ENCODE measurements around the gene CFAP46. TPM values are rescaled to one million over a fixed set of nuclear protein-coding genes. Genes with fewer than 3 reads are reported as not detected.

The CFAP46 gene
- polyA plus RNA-seq, 1 of the 3 experiments (the other 2 are of a cell fraction), result 3.9 TPM

DNA sequence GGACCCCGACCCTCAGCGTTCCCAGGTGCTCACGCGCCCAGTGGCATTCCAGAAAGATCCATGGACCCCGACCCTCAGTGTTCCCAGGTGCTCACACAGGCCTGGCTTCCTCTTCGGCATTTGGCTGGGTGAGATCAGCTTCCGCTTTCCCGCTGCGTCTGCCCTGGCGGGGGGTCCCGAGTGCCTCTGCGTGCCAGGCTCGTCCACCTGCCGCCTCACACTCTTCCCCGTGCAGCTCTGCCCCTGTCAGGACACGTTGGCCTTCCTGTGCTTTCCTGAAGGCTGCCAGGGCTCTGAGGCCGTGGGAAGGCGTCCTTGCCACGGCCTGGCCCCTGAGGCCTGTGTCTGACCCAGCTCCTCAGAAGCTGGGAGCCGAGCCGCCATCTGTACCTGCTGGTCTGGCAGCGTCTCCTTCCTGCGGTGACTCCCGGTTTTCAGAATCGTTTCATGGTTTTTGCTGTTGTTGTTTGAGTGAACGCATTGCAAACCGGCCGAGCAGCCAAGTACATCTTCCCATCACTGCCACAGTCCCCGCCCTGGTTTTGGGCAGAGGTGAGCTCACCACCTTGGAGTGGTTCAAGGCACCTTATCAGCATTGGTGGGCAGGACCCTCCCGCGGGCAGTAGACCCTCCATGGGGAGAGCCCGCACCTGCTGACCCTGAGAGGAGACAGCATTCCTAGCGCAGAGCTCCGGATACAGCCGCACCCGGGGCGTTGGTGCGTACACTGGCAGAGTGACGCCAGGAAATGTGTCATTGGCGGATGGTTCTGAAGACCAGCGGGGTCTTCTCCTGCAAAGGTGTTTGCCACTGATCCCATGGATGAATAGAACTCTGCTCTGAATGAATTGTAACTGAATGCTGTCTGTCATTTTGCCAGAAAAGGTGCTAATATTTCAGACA is 173.8 kb downstream of the CFAP46 start:
- no peaks in the 10 kb centered on the region for H3K9me2 ChIP-seq
- no peaks in the 10 kb centered on the region for H3F3A ChIP-seq (replicated peaks; ENCODE audit: insufficient read depth)
- CTCF ChIA-PET, result interaction anchor here (1.0 kb wide), 1 partner anchor 114 kb away, joined by 4 read pairs; no protein-coding TSS in a partner anchor
- no peaks in the 10 kb centered on the region for H3K36me3 ChIP-seq (replicated peaks in 1 of 2; ENCODE audit: control insufficient read depth in 1 of 2, insufficient read depth in 2 of 2, low read length in 1 of 2)
- no peak overlapping the region for H3K4me2 ChIP-seq
- H3K27me3 ChIP-seq (ENCODE audit: insufficient read depth), result no peaks in the 10 kb centered on the region
- H4K20me1 ChIP-seq (ENCODE audit: insufficient read depth), result no peaks in the 10 kb centered on the region
- no peak overlapping the region for H3K27ac ChIP-seq (ENCODE audit: low read depth in 2 of 2, low read length in 1 of 2)
- WGBS (ENCODE audit: low lambda C conversion rate), result 97% methylated on average over 34 of the region's 41 CpGs
- H3K9ac ChIP-seq, result no peak overlapping the region
- DNase-seq, result no peak
- no peaks in the 10 kb centered on the region for H3K9me3 ChIP-seq
- H3K4me3 ChIP-seq (ENCODE audit: low read depth in 2 of 2, low read length in 1 of 2), result no peak overlapping the region
- H3K79me2 ChIP-seq (ENCODE audit: insufficient read depth), result no peaks in the 10 kb centered on the region
- POLR2A ChIA-PET, result no interaction called here
- no peak overlapping the region for H2AFZ ChIP-seq (ENCODE audit: low read depth)
- TF ChIP-seq NFIC (IDR thresholded peaks at IDR 0.05; ENCODE audit: borderline replicate concordance) (no peak), RFX5 (IDR thresholded peaks at IDR 0.05; ENCODE audit: low read length) (no peak), MEF2A (IDR thresholded peaks at IDR 0.05; ENCODE audit: borderline replicate concordance, low read depth) (no peak), FOSL2 (IDR thresholded peaks at IDR 0.05; ENCODE audit: borderline replicate concordance, low read depth) (no peak), SIN3A (IDR thresholded peaks at IDR 0.05; ENCODE audit: borderline replicate concordance, low read depth, low read length) (no peak), RAD21 (IDR thresholded peaks at IDR 0.05; ENCODE audit: low read length) (no peak), NRF1 (IDR thresholded peaks at IDR 0.05; ENCODE audit: low read depth, low read length) (no peak), TCF12 (IDR thresholded peaks at IDR 0.05) (no peak), POLR2AphosphoS5 (IDR thresholded peaks at IDR 0.05; ENCODE audit: low read depth, low read length) (no peak)
- TF ChIP-seq, protein P1, sequence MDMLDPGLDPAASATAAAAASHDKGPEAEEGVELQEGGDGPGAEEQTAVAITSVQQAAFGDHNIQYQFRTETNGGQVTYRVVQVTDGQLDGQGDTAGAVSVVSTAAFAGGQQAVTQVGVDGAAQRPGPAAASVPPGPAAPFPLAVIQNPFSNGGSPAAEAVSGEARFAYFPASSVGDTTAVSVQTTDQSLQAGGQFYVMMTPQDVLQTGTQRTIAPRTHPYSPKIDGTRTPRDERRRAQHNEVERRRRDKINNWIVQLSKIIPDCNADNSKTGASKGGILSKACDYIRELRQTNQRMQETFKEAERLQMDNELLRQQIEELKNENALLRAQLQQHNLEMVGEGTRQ (IDR thresholded peaks at IDR 0.05; ENCODE audit: borderline replicate concordance, low read depth, low read length), result no peak
- TF ChIP-seq, protein P2, sequence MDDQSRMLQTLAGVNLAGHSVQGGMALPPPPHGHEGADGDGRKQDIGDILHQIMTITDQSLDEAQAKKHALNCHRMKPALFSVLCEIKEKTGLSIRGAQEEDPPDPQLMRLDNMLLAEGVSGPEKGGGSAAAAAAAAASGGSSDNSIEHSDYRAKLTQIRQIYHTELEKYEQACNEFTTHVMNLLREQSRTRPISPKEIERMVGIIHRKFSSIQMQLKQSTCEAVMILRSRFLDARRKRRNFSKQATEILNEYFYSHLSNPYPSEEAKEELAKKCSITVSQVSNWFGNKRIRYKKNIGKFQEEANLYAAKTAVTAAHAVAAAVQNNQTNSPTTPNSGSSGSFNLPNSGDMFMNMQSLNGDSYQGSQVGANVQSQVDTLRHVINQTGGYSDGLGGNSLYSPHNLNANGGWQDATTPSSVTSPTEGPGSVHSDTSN (IDR thresholded peaks at IDR 0.05), result no peak
- TF ChIP-seq, protein P3, sequence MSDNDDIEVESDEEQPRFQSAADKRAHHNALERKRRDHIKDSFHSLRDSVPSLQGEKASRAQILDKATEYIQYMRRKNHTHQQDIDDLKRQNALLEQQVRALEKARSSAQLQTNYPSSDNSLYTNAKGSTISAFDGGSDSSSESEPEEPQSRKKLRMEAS (IDR thresholded peaks at IDR 0.05; ENCODE audit: low read depth), result no peak
- TF ChIP-seq, protein P4, sequence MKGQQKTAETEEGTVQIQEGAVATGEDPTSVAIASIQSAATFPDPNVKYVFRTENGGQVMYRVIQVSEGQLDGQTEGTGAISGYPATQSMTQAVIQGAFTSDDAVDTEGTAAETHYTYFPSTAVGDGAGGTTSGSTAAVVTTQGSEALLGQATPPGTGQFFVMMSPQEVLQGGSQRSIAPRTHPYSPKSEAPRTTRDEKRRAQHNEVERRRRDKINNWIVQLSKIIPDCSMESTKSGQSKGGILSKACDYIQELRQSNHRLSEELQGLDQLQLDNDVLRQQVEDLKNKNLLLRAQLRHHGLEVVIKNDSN (IDR thresholded peaks at IDR 0.05; ENCODE audit: borderline replicate concordance, low read depth), result no peak
- TF ChIP-seq, protein P5, sequence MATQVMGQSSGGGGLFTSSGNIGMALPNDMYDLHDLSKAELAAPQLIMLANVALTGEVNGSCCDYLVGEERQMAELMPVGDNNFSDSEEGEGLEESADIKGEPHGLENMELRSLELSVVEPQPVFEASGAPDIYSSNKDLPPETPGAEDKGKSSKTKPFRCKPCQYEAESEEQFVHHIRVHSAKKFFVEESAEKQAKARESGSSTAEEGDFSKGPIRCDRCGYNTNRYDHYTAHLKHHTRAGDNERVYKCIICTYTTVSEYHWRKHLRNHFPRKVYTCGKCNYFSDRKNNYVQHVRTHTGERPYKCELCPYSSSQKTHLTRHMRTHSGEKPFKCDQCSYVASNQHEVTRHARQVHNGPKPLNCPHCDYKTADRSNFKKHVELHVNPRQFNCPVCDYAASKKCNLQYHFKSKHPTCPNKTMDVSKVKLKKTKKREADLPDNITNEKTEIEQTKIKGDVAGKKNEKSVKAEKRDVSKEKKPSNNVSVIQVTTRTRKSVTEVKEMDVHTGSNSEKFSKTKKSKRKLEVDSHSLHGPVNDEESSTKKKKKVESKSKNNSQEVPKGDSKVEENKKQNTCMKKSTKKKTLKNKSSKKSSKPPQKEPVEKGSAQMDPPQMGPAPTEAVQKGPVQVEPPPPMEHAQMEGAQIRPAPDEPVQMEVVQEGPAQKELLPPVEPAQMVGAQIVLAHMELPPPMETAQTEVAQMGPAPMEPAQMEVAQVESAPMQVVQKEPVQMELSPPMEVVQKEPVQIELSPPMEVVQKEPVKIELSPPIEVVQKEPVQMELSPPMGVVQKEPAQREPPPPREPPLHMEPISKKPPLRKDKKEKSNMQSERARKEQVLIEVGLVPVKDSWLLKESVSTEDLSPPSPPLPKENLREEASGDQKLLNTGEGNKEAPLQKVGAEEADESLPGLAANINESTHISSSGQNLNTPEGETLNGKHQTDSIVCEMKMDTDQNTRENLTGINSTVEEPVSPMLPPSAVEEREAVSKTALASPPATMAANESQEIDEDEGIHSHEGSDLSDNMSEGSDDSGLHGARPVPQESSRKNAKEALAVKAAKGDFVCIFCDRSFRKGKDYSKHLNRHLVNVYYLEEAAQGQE (IDR thresholded peaks at IDR 0.05; ENCODE audit: low read depth, low read length), result no peak
- H3K4me1 ChIP-seq (ENCODE audit: control insufficient read depth in 1 of 2, insufficient read depth in 2 of 2, low read depth in 1 of 2, low read length in 1 of 2), result no peaks in the 10 kb centered on the region; a peak in 1 of 4 replicates
